ENCODE results near the gene HACD1.
"Not testable (repeated sequence)": the region's sequence is repeated elsewhere in the genome, so short reads cannot be mapped to it uniquely, and the experiment has no call there.

HACD1 gene

DNA sequence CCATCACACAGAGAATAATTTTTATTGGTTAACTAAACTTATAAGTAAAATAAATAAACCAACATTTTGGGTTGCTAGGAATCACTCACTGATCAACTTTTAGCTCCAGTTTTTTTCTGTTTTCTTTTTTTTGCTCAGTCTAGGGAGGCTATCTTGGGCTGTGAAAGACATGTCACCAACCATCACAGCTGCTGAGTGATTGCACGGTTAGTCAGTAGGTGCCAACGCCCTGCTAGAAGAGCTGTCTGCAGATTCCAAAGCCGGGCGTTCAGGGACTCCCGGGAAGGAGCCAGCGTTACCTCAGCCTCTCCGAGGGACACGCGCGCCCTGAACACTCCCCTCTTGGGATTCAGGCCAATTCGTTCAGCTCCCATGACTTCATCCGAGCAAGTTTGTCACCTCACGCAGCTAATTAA is 26.2 kb upstream of the HACD1 start:
- peak; percentile 59 to 83 for DNase-seq

DNA sequence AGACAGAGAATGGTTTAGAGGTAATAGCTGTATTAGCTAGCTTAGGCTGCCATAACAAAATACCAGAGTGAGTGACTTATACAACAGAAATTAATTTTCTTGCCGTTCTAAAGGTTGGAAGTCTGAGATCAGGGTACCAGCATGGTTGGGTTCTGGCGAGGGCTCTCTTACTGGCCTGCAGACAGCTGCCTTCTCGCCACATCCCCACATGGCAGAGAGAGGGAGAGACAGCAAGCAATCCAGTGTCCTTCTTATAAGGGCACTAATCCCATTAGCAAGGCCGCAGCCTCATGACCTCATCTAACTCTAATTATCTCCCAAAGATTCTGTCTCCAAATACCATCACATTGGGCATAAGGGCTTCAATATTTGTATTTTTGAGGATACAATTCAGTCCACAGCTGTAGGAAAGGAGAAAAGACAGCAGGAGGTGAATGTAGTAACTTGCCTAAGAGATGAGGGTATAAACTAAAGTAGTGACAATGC is 23.2 kb upstream of the HACD1 start:
- no peak for DNase-seq

DNA sequence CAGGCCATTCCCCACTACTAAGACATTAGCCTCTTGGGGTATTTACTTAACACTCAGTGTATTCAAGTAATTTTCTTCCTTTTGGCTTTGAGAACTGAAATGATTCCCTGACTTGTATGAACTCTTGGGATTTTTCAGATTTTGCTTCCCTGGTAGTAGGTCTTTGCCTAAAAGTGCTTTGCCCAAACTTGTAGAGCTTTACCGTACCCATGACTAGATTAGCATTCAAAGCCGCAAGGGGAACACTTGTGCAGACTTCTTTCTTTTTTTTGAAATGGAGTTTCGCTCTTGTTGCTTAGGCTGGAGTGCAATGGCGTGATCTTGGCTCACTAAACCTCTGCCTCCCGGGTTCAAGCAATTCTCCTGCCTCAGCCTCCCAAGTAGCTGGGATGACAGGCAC is 20.7 kb upstream of the HACD1 start:
- DNase-seq = no peak

DNA sequence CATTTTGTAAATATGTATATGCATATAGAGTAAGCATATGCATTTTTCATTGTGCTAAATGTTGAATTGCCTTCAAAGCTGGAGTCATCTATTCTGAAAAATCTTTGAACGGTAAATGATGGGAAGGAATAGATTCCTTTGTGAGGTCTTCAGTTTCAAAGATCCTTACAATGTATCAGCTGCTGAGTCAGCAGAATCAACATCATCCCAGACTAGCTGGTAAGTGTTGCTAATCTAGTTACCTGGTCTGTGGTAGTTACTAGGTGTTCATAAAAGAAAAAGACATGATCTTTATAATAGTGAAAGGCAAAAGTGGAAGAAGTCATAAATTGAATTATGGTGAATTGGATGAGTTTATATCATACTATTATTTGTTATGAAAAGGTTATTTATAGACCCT is 16.2 kb upstream of the HACD1 start:
- no peak for DNase-seq

DNA sequence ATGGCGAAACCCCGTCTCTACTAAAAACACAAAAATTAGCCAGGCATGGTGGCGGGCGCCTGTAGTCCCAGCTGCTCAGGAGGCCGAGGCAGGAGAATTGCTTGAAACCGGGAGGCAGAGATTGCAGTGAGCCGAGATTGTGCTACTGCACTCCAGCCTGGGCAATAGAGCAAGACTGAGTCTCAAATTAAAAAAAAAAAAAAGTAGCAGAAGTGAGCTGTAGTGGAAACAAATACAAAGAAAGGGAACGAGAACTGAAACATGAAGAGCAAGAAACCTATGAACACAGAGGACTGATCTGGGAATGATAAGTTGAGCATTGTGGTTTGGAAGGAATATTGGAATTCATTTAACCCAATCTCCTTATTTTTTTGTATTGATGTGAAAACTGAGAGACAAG is 15.4 kb upstream of the HACD1 start:
- not testable (repeated sequence) for DNase-seq

GRCh38 chr10:17626656-17627055 is 9.5 kb upstream of the HACD1 start:
- DNase-seq = no peak

DNA sequence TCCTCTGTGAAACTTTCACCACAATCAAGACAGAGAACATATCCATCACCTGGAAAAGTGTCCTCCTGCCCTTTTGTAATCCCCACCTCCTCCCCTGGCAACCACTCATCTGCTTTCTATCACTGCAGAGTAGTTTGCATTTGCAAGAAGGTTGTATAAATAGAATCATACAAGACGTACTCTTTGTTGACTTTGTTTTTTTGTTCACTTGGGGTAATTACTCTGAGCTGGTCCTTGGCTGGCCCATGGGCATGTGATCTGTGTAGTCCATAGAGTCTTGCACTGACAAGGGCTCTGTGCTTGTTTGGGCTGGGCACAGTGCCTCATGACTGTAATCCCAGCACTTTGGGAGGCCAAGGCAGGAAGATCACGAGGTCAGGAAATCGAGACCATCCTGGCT is 7.8 kb upstream of the HACD1 start:
- DNase-seq = no peak

DNA sequence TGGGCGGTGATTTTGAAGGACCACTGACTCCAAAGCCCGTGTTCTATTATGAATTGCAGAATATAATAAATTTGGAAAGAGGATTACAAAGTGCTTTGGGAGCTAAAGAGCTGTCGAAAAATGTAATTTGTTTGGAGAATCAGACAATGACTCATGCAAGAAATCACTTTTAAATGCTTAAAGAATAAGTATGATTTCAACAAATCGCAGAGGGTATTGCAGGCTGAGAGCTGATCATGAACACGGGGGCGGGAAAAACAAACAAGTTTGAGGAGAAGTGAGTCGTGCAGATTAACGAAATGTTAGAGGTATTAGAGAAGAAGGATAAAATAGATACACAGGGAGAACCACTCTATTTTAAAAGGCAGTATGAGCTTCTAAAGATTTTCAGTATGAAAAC is 4.9 kb upstream of the HACD1 start:
- DNase-seq = no peak

GRCh38 chr10:17616403-17617030 is 657 bp downstream of the HACD1 start:
- DNase-seq = peak in 1 of 2 experiments; percentile 0

DNA sequence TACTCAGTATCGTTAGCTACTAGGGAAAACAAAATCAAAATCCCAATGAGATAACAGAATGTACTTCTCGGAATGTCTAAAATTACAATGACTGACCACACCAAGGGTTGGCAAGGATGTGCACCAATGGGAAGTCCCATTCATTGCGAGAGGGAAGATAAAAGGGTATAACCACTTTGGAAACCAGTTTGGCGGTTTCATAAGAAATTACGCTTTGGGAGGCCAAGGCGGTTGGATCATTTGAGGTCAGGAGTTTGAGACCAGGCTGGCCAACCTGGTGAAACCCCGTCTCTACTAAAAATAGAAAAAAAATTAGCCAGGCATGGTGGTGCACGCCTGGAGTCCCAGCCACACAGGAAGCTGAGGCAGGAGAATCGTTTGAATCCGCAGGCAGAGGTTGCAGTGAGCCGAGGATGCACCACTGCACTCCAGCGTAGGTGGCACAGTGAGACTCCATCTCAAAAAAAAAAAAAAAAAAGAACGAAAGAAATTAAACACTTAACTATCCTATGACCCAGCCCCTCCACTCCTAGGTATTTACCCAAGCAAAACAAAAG is 7.6 kb downstream of the HACD1 start:
- no peak for DNase-seq

DNA sequence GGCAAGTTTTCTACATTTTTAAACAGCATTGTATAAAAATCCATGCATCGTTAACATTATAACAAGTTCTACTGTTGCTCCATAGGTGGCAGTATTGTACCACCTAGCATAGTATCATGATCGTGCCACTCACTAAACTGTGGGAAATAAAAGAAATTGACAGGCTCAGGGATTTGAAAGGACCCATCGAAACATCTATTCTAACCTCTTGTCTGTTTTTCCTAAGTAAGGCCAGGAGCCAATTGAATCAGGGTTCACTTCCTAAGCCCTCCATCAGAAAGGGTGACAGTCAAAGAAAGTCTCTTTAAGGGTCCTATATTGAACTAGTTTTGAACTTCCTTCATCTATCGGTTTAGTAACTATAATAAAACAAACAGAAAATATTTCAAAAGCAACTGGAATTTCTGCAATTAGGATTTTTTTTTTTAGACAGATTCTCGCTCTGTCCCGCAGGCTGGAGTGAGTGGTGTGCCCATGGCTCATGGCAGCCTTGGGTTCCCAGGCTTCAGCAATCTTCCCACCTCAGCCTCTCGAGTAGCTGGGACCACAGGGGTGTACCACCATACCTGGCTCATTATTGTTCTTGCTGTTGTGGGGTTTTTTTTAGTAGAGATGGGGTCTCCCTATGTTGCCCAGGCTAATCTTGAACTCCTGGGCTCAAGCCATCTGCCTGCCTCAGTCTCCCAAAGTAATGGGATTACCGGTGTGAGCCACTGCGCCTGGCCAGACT is 9.4 kb downstream of the HACD1 start:
- DNase-seq = peak; percentile 39 to 43

GRCh38 chr10:17607060-17607459 is 10.1 kb downstream of the HACD1 start:
- no peak for DNase-seq

- DNase-seq = no peak
Observed at GRCh38 chr10:17606547-17607040, 10.6 kb downstream of the HACD1 start.

- DNase-seq = no peak
Observed at GRCh38 chr10:17605936-17606335, 11.2 kb downstream of the HACD1 start.

GRCh38 chr10:17599089-17599488 is 18.1 kb downstream of the HACD1 start:
- peak in 1 of 2 experiments; percentile 12 for DNase-seq

- DNase-seq = no peak
Observed at GRCh38 chr10:17597386-17597785, 19.8 kb downstream of the HACD1 start.

DNA sequence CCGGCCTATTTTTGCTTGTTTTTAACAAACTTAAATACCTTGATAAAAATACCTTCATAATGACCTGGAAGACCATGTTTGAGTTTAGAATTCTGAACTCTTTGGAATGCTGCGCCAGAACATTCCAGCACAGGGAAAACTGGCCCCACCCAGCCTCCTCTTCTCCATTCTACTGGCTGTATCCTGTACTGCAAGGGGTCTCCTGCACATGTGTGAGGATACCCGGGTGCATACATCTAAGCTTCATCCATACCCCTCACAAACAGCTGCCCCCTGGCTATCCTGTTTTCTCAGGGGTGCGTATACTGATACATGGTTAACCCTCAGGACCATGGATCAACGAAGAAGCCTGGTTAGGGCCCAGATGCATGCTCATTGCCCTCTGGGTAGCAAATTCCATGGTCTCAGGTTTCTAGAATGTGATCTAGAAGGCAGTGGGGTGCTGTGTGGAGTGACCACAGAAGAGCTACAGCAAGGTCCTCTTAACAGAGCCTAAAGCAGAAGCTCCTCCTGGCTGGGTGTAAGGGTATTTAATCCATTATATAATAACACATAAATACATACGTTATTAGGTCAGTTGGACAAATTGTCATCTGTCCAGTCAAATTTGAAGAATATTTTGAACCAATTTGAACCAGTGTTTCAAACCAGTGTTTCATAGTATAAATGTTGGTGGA is 26.1 kb downstream of the HACD1 start:
- DNase-seq = no peak

DNA sequence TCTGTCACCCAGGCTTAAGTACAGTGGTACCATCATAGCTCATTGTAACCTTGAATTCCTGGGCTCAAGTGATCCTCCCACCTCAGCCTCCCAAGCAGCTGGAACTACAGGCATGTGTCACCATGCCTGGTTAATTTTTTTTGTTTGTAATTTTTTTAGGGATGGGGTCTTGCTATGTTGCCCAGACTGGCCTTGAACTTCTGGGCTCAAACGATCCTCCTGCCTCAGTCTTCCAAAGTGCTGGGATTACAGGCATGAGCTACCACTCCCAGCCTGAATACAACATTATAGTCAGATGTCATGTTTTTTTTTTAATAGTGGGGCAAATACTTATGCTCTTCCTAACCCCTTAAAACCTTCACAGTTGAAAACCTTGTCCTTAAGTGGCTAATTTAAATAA is 27.9 kb downstream of the HACD1 start:
- not testable (repeated sequence) for DNase-seq

DNA sequence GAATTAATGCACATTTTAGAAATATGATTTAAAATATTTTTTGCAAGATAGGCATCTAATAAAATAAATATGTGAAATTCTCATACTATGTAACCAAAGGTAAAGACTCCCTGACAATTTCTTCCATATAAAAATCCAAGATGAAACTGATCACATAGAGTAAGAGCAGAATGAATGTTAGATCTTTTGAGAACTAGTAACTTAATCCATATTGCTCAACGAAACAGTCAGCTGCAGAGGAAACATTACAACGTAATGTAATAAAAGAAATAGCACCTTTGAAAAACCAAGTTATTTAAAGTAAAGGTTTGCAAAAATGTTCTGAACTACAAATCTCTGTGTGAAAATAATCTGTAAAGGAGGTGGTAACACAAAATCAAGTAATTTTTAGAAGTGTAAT is 28.8 kb downstream of the HACD1 start:
- no peak for DNase-seq

DNA sequence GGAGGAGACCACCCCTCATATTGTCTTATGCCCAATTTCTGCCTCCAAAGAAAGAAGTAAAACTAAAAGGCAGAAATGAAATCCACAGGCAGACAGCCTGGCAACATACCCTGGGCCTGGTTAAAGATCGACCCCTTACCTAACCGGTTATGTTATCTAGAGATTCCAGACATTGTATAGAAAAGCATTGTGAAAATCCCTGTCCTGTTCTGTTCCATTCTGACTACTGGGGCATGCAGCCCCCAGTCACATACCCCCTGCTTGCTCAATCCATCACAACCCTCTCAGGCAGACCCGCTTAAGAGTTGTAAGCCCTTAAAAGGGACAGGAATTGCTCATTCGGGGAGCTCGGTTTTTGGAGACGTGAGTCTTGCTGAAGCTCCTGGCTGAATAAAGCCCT is 29.9 kb downstream of the HACD1 start:
- DNase-seq = not testable (repeated sequence)

GRCh38 chr10:17586821-17587234 is 30.3 kb downstream of the HACD1 start:
- DNase-seq = no peak

DNA sequence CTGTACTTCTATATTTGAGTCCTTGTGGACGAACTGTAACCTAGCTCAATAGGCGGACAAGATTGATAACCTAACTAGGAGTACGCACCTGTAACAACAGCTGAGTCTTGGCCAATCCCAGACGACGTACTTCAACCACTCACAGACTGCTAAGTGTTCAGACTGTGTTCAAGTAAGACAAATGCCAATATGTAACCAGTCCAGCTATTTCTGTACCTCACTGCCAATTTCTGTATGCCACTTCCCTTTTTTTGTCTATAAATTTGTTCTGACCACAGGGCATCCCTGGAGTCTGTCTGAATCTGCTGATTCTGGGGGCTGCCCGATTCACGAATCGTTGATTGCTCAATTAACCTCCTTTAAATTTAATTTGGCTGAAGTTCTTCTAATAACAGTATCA is 32.2 kb downstream of the HACD1 start:
- no peak for DNase-seq

GRCh38 chr10:17580885-17581284 is 36.3 kb downstream of the HACD1 start:
- DNase-seq = no peak

DNA sequence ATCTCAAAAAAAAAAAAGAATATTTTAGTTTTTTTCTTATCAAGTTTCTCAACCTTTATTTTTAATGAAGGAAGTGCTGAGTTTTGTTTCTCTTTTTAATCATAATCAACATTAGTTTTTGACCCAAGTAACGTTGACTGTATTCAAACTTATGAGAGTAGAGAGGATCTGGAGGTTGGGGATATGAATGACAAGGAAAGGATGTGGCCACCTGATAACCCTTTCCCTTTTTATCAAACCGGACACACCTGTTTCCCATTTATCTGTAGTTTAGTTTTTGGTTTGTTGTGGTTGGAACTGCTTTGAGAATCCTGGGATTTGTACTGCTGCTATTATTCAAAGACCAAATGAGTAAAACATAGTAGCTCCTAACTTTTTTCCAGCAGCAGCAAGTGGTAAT is 38.6 kb downstream of the HACD1 start:
- no peak for DNase-seq
